Measurements from ENCODE around the gene LUC7L.
"Not testable (repeated sequence)": the region's sequence is repeated elsewhere in the genome, so short reads cannot be mapped to it uniquely, and the experiment has no call there.

The LUC7L gene

GRCh38 chr16:164134-164823 lies 65.0 kb downstream of the LUC7L start:
- DNase-seq: not testable (repeated sequence)

GRCh38 chr16:163696-164095 lies 65.6 kb downstream of the LUC7L start:
- not testable (repeated sequence) for DNase-seq

- not testable (repeated sequence) for DNase-seq
Observed at GRCh38 chr16:163139-163538, 66.1 kb downstream of the LUC7L start.

- DNase-seq: no peak
Observed at GRCh38 chr16:162271-162991, 66.8 kb downstream of the LUC7L start.

- DNase-seq: no peak
Observed at GRCh38 chr16:160691-161190, 68.5 kb downstream of the LUC7L start.

GRCh38 chr16:160242-160641 lies 69.0 kb downstream of the LUC7L start:
- DNase-seq: not testable (repeated sequence)

GRCh38 chr16:159136-159849 lies 70.0 kb downstream of the LUC7L start:
- DNase-seq: no peak

GRCh38 chr16:155031-155398 lies 74.2 kb downstream of the LUC7L start:
- DNase-seq: no peak

GRCh38 chr16:154217-155030 lies 74.8 kb downstream of the LUC7L start:
- no peak for DNase-seq

GRCh38 chr16:153550-154216 lies 75.6 kb downstream of the LUC7L start:
- DNase-seq: not testable (repeated sequence)

GRCh38 chr16:153129-153521 lies 76.1 kb downstream of the LUC7L start:
- DNase-seq: not testable (repeated sequence)

- DNase-seq: no peak
Observed at GRCh38 chr16:152141-153128, 76.8 kb downstream of the LUC7L start, which contains the start of gene HBZ. TSS of gene HBZ (plus strand) at chr16:152644. CDS start at chr16:152910, 266 bp downstream.

- peak; percentile 41 for DNase-seq
Observed at GRCh38 chr16:149024-149660, 80.1 kb downstream of the LUC7L start.

- DNase-seq: no peak
Observed at GRCh38 chr16:146646-147045, 82.6 kb downstream of the LUC7L start.

- peak; percentile 52 for DNase-seq
Observed at GRCh38 chr16:144797-145252, 84.4 kb downstream of the LUC7L start.

- DNase-seq: peak; percentile 40
Observed at GRCh38 chr16:143456-143855, 85.8 kb downstream of the LUC7L start.

GRCh38 chr16:143047-143446 lies 86.2 kb downstream of the LUC7L start:
- DNase-seq: peak; percentile 93

- DNase-seq: peak; percentile 47
Observed at GRCh38 chr16:142405-142967, 86.8 kb downstream of the LUC7L start.

GRCh38 chr16:140175-140857 lies 88.9 kb downstream of the LUC7L start:
- no peak for DNase-seq
